ENCODE data around the gene RPTOR.

Gene RPTOR

DNA sequence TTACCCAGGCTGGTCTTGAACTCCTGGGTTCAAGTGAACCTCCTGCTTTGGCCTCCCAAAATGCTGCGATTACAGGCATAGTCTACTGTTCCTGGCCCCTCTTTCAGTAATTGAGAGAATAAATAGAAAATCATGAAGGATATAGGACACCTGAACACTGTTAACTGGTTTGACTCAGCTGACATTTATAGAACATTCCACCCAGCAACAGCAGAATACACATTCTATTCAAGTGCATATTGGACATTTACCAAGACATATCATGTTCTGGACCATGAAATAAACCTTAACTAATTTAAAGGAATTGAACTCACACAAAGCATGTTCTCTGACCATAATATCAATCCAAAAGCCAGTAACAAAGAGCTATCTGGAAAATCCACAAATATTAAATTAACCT lies 470.5 kb downstream of the RPTOR start:
- TF ChIP-seq, protein P1, sequence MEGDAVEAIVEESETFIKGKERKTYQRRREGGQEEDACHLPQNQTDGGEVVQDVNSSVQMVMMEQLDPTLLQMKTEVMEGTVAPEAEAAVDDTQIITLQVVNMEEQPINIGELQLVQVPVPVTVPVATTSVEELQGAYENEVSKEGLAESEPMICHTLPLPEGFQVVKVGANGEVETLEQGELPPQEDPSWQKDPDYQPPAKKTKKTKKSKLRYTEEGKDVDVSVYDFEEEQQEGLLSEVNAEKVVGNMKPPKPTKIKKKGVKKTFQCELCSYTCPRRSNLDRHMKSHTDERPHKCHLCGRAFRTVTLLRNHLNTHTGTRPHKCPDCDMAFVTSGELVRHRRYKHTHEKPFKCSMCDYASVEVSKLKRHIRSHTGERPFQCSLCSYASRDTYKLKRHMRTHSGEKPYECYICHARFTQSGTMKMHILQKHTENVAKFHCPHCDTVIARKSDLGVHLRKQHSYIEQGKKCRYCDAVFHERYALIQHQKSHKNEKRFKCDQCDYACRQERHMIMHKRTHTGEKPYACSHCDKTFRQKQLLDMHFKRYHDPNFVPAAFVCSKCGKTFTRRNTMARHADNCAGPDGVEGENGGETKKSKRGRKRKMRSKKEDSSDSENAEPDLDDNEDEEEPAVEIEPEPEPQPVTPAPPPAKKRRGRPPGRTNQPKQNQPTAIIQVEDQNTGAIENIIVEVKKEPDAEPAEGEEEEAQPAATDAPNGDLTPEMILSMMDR (IDR thresholded peaks at IDR 0.05; ENCODE audit: borderline replicate concordance, control extremely low read depth, extremely low read depth, insufficient read depth, missing control alignments), result no peak
- in situ Hi-C loops (cut with MboI; ENCODE audit: low sequenced_read_pairs, unreplicated experiment), result no loop called here
- DNase-seq (ENCODE audit: low spot score), result no peak

Data from GM13976 (cell line).